ENCODE measurements around the gene LHX3. TPM values are rescaled to one million over a fixed set of nuclear protein-coding genes. Genes with fewer than 3 reads are reported as not detected.

Gene LHX3
- total RNA-seq, 1 donor = not detected

GRCh38 chr9:136235709-136236455 lies 31.0 kb upstream of the LHX3 start:
- no peak for DNase-seq (ENCODE audit: low read depth)
- H3K4me3 ChIP-seq (ENCODE audit: low read depth, low read length) = no peak overlapping the region
- no peak for TF ChIP-seq CTCF (IDR thresholded peaks at IDR 0.05; ENCODE audit: insufficient read depth, low read length)

- no peak for TF ChIP-seq CTCF (IDR thresholded peaks at IDR 0.05; ENCODE audit: insufficient read depth, low read length)
- DNase-seq (ENCODE audit: low read depth) = no peak
- H3K4me3 ChIP-seq (ENCODE audit: low read depth, low read length) = no peak overlapping the region
Measured at GRCh38 chr9:136235171-136235570, 30.2 kb upstream of the LHX3 start.

GRCh38 chr9:136234597-136234996 lies 29.7 kb upstream of the LHX3 start:
- TF ChIP-seq CTCF (IDR thresholded peaks at IDR 0.05; ENCODE audit: insufficient read depth, low read length) = no peak
- no peak overlapping the region for H3K4me3 ChIP-seq (ENCODE audit: low read depth, low read length)

GRCh38 chr9:136233868-136234267 lies 28.9 kb upstream of the LHX3 start:
- no peak for TF ChIP-seq CTCF (IDR thresholded peaks at IDR 0.05; ENCODE audit: insufficient read depth, low read length)
- DNase-seq (ENCODE audit: low read depth) = no peak
- no peak overlapping the region for H3K4me3 ChIP-seq (ENCODE audit: low read depth, low read length)

More at GRCh38 chr9:136234597-136234996, 29.7 kb upstream of the LHX3 start:
- no peak for DNase-seq (ENCODE audit: low read depth)

- H3K4me3 ChIP-seq (ENCODE audit: low read depth, low read length) = no peak overlapping the region
- no peak for TF ChIP-seq CTCF (IDR thresholded peaks at IDR 0.05; ENCODE audit: insufficient read depth, low read length)
- DNase-seq (ENCODE audit: low read depth) = no peak
Measured at GRCh38 chr9:136233411-136233810, 28.5 kb upstream of the LHX3 start.

- H3K4me3 ChIP-seq (ENCODE audit: low read depth, low read length) = no peak overlapping the region
- no peak for TF ChIP-seq CTCF (IDR thresholded peaks at IDR 0.05; ENCODE audit: insufficient read depth, low read length)
- DNase-seq (ENCODE audit: low read depth) = no peak
Measured at GRCh38 chr9:136232969-136233368, 28.0 kb upstream of the LHX3 start.
